ENCODE measurements around the gene EXOC4.
"Not testable (repeated sequence)": the region's sequence is repeated elsewhere in the genome, so short reads cannot be mapped to it uniquely, and the experiment has no call there.

EXOC4 gene

GRCh38 chr7:133971625-133972024, 718.7 kb downstream of the EXOC4 start:
- DNase-seq: no peak

- DNase-seq: no peak
Observed at GRCh38 chr7:133973710-133974109, 720.8 kb downstream of the EXOC4 start.

GRCh38 chr7:133975130-133975529, 722.3 kb downstream of the EXOC4 start:
- no peak for DNase-seq

GRCh38 chr7:133976140-133976539, 723.3 kb downstream of the EXOC4 start:
- DNase-seq: no peak

- DNase-seq: no peak
Observed at GRCh38 chr7:133977409-133978274, 724.8 kb downstream of the EXOC4 start.

- DNase-seq: no peak
Observed at GRCh38 chr7:133978502-133979295, 725.8 kb downstream of the EXOC4 start.

GRCh38 chr7:133980804-133981203, 727.9 kb downstream of the EXOC4 start:
- no peak for DNase-seq

- peak; percentile 7 for DNase-seq
Observed at GRCh38 chr7:133983685-133984419, 731.0 kb downstream of the EXOC4 start.

GRCh38 chr7:133985300-133985699, 732.4 kb downstream of the EXOC4 start:
- DNase-seq: no peak

GRCh38 chr7:133987582-133987981, 734.7 kb downstream of the EXOC4 start:
- DNase-seq: no peak

- DNase-seq: no peak
Observed at GRCh38 chr7:133993547-133993946, 740.7 kb downstream of the EXOC4 start.

GRCh38 chr7:133994100-133994499, 741.2 kb downstream of the EXOC4 start:
- not testable (repeated sequence) for DNase-seq

GRCh38 chr7:133997463-133997862, 744.6 kb downstream of the EXOC4 start:
- DNase-seq: no peak

- no peak for DNase-seq
Observed at GRCh38 chr7:133999178-133999577, 746.3 kb downstream of the EXOC4 start.

GRCh38 chr7:134004829-134005505, 752.1 kb downstream of the EXOC4 start:
- DNase-seq: no peak

GRCh38 chr7:134009314-134010110, 756.6 kb downstream of the EXOC4 start:
- no peak for DNase-seq

- no peak for DNase-seq
Observed at GRCh38 chr7:134013249-134013648, 760.4 kb downstream of the EXOC4 start.

- no peak for DNase-seq
Observed at GRCh38 chr7:134014935-134015334, 762.1 kb downstream of the EXOC4 start.

GRCh38 chr7:134016223-134016941, 763.5 kb downstream of the EXOC4 start:
- no peak for DNase-seq

- no peak for DNase-seq
Observed at GRCh38 chr7:134016942-134017303, 764.0 kb downstream of the EXOC4 start.

GRCh38 chr7:134018306-134018705, 765.4 kb downstream of the EXOC4 start:
- DNase-seq: no peak
